Colonic mucosa (tissue), 4 donors: ENCODE results near the gene TRIM71. TPM values are rescaled to one million over a fixed set of nuclear protein-coding genes. Genes with fewer than 3 reads are reported as not detected.

ENCODE experiments used
- DNase-seq: peaks from one replicate; pipeline ENCODE4 v3.0.0-alpha.2; 2020
- H3K27ac ChIP-seq: fragments of 200-600 bp; one replicate; pipeline ENCODE4 v1.8.0; 2021
- H3K27me3 ChIP-seq: fragments of 200-600 bp; one replicate; pipeline ENCODE4 v1.8.0; 2021
- H3K36me3 ChIP-seq: fragments of 200-600 bp; one replicate; pipeline ENCODE4 v1.8.0; 2021
- H3K4me1 ChIP-seq: fragments of 200-600 bp; one replicate; pipeline ENCODE4 v1.8.0; 2021; ENCODE audit warnings: mild to moderate bottlenecking
- H3K4me3 ChIP-seq: fragments of 200-600 bp; one replicate; pipeline ENCODE4 v1.8.0; 2021
- H3K9ac ChIP-seq, 2 donors: one replicate each; pipeline ENCODE4 v1.7.0; 2013; ENCODE audit warnings: control low read depth in 2 of 2, low read depth in 2 of 2, low read length in 2 of 2
- H3K9me3 ChIP-seq: fragments of 200-600 bp; one replicate; pipeline ENCODE4 v1.8.0; 2021
- CTCF ChIP-seq: fragments of 200-600 bp; IDR thresholded peaks from one replicate; pipeline ENCODE4 v1.8.0; 2022; ENCODE audit warnings: antibody characterized with exemption, mild to moderate bottlenecking
- intact Hi-C: fragments of 100-400 bp; cut with DNase I; formaldehyde crosslinking; loops from one replicate; pipeline ENCODE4 v1.14.1; 2022
- total RNA-seq, 2 donors: library from RNA; stranded (reverse); fragmentation: NEBNext Ultra II Directional in 1 of 2; extraction: Animal tissue kit (Norgen Biotek cat#: 25700) in 1 of 2; gene quantifications; one replicate each; pipeline ENCODE4 v1.2.1, GENCODE V29; 2021
- donor health status: healthy.
- donor health status: DM: no; HTN: no; CAD: no.
- donor health status: DM: no; HTN: no; CAD: no.

Gene TRIM71
- total RNA-seq, 2 donors from 2014 or later, result 0.40 TPM; not detected in 1

- no peak for TF ChIP-seq CTCF
- Histone ChIP-seq H3K9me3 (no peaks in the 10 kb centered on the region), H3K9ac (no peak overlapping the region), H3K36me3 (no peaks in the 10 kb centered on the region), H3K27me3 (no peaks in the 10 kb centered on the region), H3K27ac (no peak overlapping the region), H3K4me1 (no peaks in the 10 kb centered on the region), H3K4me3 (no peak overlapping the region)
- intact Hi-C loops, result no loop called here
- DNase-seq, result no peak
Observed at GRCh38 chr3:32885283-32885901, 67.6 kb downstream of the TRIM71 start.

- intact Hi-C loops, result no loop called here
- no peak overlapping the region for H3K27ac ChIP-seq
- no peak for DNase-seq
- TF ChIP-seq CTCF, result no peak
- no peaks in the 10 kb centered on the region for H3K4me1 ChIP-seq
- no peak overlapping the region for H3K9ac ChIP-seq
- no peak overlapping the region for H3K4me3 ChIP-seq
- no peaks in the 10 kb centered on the region for H3K27me3 ChIP-seq
- no peaks in the 10 kb centered on the region for H3K36me3 ChIP-seq
- no peaks in the 10 kb centered on the region for H3K9me3 ChIP-seq
Observed at GRCh38 chr3:32886296-32886695, 68.5 kb downstream of the TRIM71 start.

- no peak for TF ChIP-seq CTCF
- intact Hi-C loops, result no loop called here
- H3K27me3 ChIP-seq, result no peaks in the 10 kb centered on the region
- H3K9ac ChIP-seq, result no peak overlapping the region
- no peak for DNase-seq
- H3K4me3 ChIP-seq, result no peak overlapping the region
- H3K36me3 ChIP-seq, result no peaks in the 10 kb centered on the region
- H3K27ac ChIP-seq, result no peak overlapping the region
- no peaks in the 10 kb centered on the region for H3K9me3 ChIP-seq
- H3K4me1 ChIP-seq, result no peaks in the 10 kb centered on the region
Observed at GRCh38 chr3:32886911-32887310, 69.1 kb downstream of the TRIM71 start.

GRCh38 chr3:32888739-32889138 is 70.9 kb downstream of the TRIM71 start:
- intact Hi-C loops, result no loop called here
- no peaks in the 10 kb centered on the region for H3K27me3 ChIP-seq
- H3K9ac ChIP-seq, result no peak overlapping the region
- no peaks in the 10 kb centered on the region for H3K4me1 ChIP-seq
- H3K36me3 ChIP-seq, result no peaks in the 10 kb centered on the region
- no peak for DNase-seq
- H3K4me3 ChIP-seq, result no peak overlapping the region
- H3K9me3 ChIP-seq, result no peaks in the 10 kb centered on the region
- no peak for TF ChIP-seq CTCF
- H3K27ac ChIP-seq, result no peak overlapping the region

- Histone ChIP-seq H3K27ac (no peak overlapping the region), H3K9me3 (no peaks in the 10 kb centered on the region), H3K36me3 (no peaks in the 10 kb centered on the region), H3K27me3 (no peaks in the 10 kb centered on the region), H3K9ac (no peak overlapping the region), H3K4me3 (no peak overlapping the region), H3K4me1 (no peaks in the 10 kb centered on the region)
- no peak for TF ChIP-seq CTCF
- DNase-seq, result no peak
- intact Hi-C loops, result no loop called here
Observed at GRCh38 chr3:32890420-32891276, 72.9 kb downstream of the TRIM71 start.
